Tibial nerve (tissue), 4 donors: Measurements from ENCODE around the gene PCSK5. TPM values are rescaled to one million over a fixed set of nuclear protein-coding genes. Genes with fewer than 3 reads are reported as not detected.
"Not testable (repeated sequence)": the region's sequence is repeated elsewhere in the genome, so short reads cannot be mapped to it uniquely, and the experiment has no call there.

Experiments
- DNase-seq, 2 donors: peaks; one replicate each; pipeline ENCODE4 v3.0.0-alpha.2; 2019; ENCODE audit warnings: low spot score in 2 of 2
- H3K27ac ChIP-seq, 4 donors: fragments of 200-600 bp; sonication (generic) in 3 of 4; one replicate each; pipeline ENCODE4 v1.5.1; 2017 to 2019; ENCODE audit warnings: mild to moderate bottlenecking in 1 of 4
- H3K27me3 ChIP-seq, 2 donors: fragments of 200-600 bp; sonication (generic) in 1 of 2; one replicate each; pipeline versions ENCODE4 v1.5.1 to v1.6.0; 2017 to 2019
- H3K36me3 ChIP-seq, 3 donors: fragments of 200-600 bp; sonication (generic); one replicate each; pipeline ENCODE4 v1.5.1; 2018 to 2019
- H3K4me1 ChIP-seq, 4 donors: fragments of 200-600 bp; sonication (generic) in 3 of 4; one replicate each; pipeline ENCODE4 v1.5.1; 2017 to 2019
- H3K4me3 ChIP-seq, 4 donors: fragments of 200-600 bp; sonication (generic) in 3 of 4; one replicate each; pipeline ENCODE4 v1.5.1; 2017 to 2019; ENCODE audit warnings: mild to moderate bottlenecking in 1 of 4, moderate library complexity in 1 of 4
- H3K9me3 ChIP-seq, 4 donors: fragments of 200-600 bp; sonication (generic) in 3 of 4; one replicate each; pipeline ENCODE4 v1.5.1; 2017 to 2019
- CTCF ChIP-seq, 5 experiments: fragments of 200-600 bp in 3 of 5; fragments of 450-650 bp in 2 of 5; sonication (generic) in 3 of 5; IDR thresholded peaks; one replicate each; pipeline ENCODE4 v1.5.1; 2016 to 2019; ENCODE audit warnings: antibody characterized with exemption in 5 of 5, mild to moderate bottlenecking in 3 of 5, moderate library complexity in 2 of 5
- EP300 ChIP-seq, 2 donors: sonication (generic); formaldehyde crosslinking; IDR thresholded peaks; one replicate each; pipeline ENCODE4 v1.6.1; 2017; ENCODE audit warnings: antibody characterized with exemption in 2 of 2, mild to moderate bottlenecking in 1 of 2
- POLR2A ChIP-seq, 2 donors: fragments of 450-650 bp; IDR thresholded peaks; one replicate each; pipeline ENCODE4 v1.6.1; 2017; ENCODE audit warnings: antibody characterized with exemption in 2 of 2, mild to moderate bottlenecking in 2 of 2, moderate library complexity in 2 of 2
- WGBS, 2 donors: methylation state at CpG; one replicate each; pipeline ENCODE4 v1.1.5; 2018; 5-methylcytosine and 5-hydroxymethylcytosine counted together
- total RNA-seq, 4 donors: library from RNA; depleted of rRNA; stranded (reverse); fragments of >200 nt; gene quantifications; one replicate each; pipeline ENCODE4 v1.1.0, GENCODE V29; 2016

The PCSK5 gene
- total RNA-seq, 4 donors from 2014 or later, result 12.5 to 32.7 (median 23.0) TPM

DNA sequence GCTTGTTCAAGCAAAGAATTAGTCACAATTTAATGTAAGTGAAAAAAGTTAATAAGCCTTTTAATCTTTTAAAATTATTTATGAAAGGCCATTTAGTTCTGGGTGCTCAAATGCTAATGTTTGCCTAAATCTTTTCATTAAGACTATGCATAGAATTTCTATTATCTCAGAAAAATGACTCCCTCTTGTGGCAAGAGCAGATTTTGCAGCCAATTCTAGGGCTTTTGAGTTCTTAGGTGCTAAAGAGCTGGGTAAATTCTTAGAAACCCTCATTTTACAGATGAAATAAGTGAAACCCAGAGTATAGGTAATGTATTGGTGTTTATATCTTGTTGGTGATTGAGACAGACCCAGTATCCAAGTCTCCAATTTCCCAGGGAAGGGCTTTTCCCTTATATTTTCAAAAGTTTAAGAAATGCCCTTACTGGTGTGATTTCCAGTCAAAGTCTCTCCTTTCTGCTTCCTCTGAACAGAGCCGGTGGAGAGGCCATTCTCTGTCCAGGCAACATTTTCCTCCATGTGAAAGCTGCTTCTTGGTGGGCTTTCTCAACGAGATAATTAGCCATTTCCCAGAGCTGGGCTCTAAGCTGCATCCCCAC is 24.1 kb upstream of the PCSK5 start:
- 19 to 45% methylated on average over 2 of the region's 2 CpGs for WGBS, 2 donors
- no peaks in the 10 kb centered on the region for H3K9me3 ChIP-seq
- H3K4me3 ChIP-seq, result no peak overlapping the region
- H3K4me1 ChIP-seq, result peaks cover 0 to 3% (median 0%) of the 10 kb centered on the region in 4 donors
- no peaks in the 10 kb centered on the region for H3K27me3 ChIP-seq
- TF ChIP-seq CTCF (IDR thresholded peaks at IDR 0.05), result peak; percentile 62 to 77 (median 67)
- TF ChIP-seq EP300 (IDR thresholded peaks at IDR 0.05), result no peak
- H3K27ac ChIP-seq, result no peak overlapping the region
- DNase-seq, result peak; percentile 36 to 91
- no peaks in the 10 kb centered on the region for H3K36me3 ChIP-seq

- not testable (repeated sequence) for H3K9me3 ChIP-seq, DNase-seq, H3K4me1 ChIP-seq, H3K36me3 ChIP-seq, H3K27ac ChIP-seq, H3K4me3 ChIP-seq, H3K27me3 ChIP-seq
- WGBS, 2 donors, result 86 to 88% methylated on average over 2 of the region's 2 CpGs
These were observed 21.9 kb upstream of the PCSK5 start for GRCh38 chr9:75868526-75868925.

GRCh38 chr9:75869236-75869635 is 21.2 kb upstream of the PCSK5 start:
- WGBS, 2 donors, result 57 to 71% methylated on average over 3 of the region's 3 CpGs
- H3K4me1 ChIP-seq, result peaks cover 0 to under 1% (median 0%) of the 10 kb centered on the region in 4 donors
- no peak overlapping the region for H3K27ac ChIP-seq
- H3K27me3 ChIP-seq, result no peaks in the 10 kb centered on the region
- no peaks in the 10 kb centered on the region for H3K9me3 ChIP-seq
- H3K36me3 ChIP-seq, result no peaks in the 10 kb centered on the region
- TF ChIP-seq CTCF (IDR thresholded peaks at IDR 0.05) (no peak), EP300 (IDR thresholded peaks at IDR 0.05) (peak in 1 of 2 donors; percentile 70)
- H3K4me3 ChIP-seq, result no peak overlapping the region
- DNase-seq, result peak in 1 of 2 donors; percentile 21

DNA sequence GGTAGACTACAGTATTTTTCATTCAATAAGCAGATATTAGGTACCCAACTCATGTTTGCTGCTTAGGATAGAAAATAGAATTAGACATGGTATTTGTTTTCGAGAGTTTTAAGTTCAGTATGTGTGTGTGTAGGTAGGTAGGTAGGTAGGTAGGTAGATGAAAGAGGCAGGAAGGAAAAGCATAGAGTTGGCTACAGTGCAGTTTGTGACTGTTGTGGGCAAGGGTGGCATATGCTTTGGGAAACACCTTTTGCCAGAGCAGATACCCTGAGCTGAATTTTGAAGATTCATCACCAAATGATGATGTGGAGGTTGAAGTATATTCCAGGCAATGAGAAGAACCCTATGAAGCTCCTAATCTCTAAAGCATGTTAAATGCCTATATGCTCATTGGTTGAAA is 20.0 kb upstream of the PCSK5 start:
- 97% methylated on average over 1 of the region's 1 CpG for WGBS, 2 donors
- no peaks in the 10 kb centered on the region for H3K36me3 ChIP-seq
- TF ChIP-seq CTCF (IDR thresholded peaks at IDR 0.05), result no peak
- no peak for TF ChIP-seq EP300 (IDR thresholded peaks at IDR 0.05)
- H3K27me3 ChIP-seq, result no peaks in the 10 kb centered on the region
- no peaks in the 10 kb centered on the region for H3K4me1 ChIP-seq
- no peaks in the 10 kb centered on the region for H3K9me3 ChIP-seq
- no peak overlapping the region for H3K27ac ChIP-seq
- no peak for DNase-seq
- no peak overlapping the region for H3K4me3 ChIP-seq

DNA sequence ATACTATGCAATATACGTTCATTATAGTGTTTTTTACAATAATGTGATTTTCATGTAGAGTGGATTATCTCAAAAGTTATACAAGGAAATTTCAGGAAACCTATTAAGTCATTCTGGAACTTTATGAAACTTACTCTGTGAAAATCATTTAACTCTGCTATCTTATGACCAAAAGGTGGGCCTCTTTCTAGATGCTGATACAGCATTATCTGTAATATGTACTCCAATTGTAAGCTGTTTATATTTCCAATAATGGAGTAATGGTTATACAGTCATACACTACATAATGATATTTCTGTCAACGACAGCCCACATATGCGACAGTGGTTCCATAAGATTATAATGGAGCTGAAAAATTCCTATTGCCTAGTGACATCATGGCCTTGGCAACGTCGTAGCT is 18.8 kb upstream of the PCSK5 start:
- 79 to 89% methylated on average over 5 of the region's 5 CpGs for WGBS, 2 donors
- no peak for TF ChIP-seq EP300 (IDR thresholded peaks at IDR 0.05)
- no peak for TF ChIP-seq POLR2A (IDR thresholded peaks at IDR 0.05)
- TF ChIP-seq CTCF (IDR thresholded peaks at IDR 0.05), result no peak

DNA sequence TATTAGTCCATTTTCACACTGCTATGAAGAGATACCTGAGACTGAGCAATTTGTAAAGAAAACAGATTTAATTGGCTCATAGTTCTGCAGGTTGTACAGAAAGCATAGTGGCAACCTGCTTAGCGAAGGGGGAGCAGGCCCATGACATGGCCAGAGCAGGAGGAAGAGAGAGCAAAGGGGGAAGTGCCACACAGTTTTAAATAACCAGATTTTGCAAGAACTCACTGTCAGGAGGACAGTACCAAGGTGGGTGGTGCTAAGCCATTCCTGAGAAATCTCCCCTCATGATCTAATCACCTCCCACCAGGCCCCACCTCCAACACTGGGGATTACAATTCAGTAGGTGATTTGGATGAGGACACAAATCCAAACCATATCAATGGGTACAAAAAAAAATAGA is 16.8 kb upstream of the PCSK5 start:
- 81 to 89% methylated on average over 1 of the region's 1 CpG for WGBS, 2 donors

More for the DNA sequence above, 18.8 kb upstream of the PCSK5 start:
- DNase-seq, result no peak
- Histone ChIP-seq H3K36me3 (no peaks in the 10 kb centered on the region), H3K27ac (no peak overlapping the region), H3K27me3 (no peaks in the 10 kb centered on the region), H3K4me1 (no peaks in the 10 kb centered on the region), H3K4me3 (no peak overlapping the region), H3K9me3 (no peaks in the 10 kb centered on the region)

More for the DNA sequence above, 16.8 kb upstream of the PCSK5 start:
- Histone ChIP-seq H3K9me3 (no peaks in the 10 kb centered on the region), H3K27me3 (no peaks in the 10 kb centered on the region), H3K4me1 (no peaks in the 10 kb centered on the region), H3K36me3 (no peaks in the 10 kb centered on the region), H3K27ac (no peak overlapping the region), H3K4me3 (no peak overlapping the region)
- DNase-seq, result no peak
- TF ChIP-seq EP300 (IDR thresholded peaks at IDR 0.05), result peak in 1 of 2 donors; percentile 27
- no peak for TF ChIP-seq CTCF (IDR thresholded peaks at IDR 0.05)
- TF ChIP-seq POLR2A (IDR thresholded peaks at IDR 0.05), result no peak
